SH-SY5Y (cell line): ENCODE data around the gene DRD3.

Experiments
- GATA2 ChIP-seq: IDR thresholded peaks from 2 replicates; pipeline ENCODE4 v1.6.1; 2011; ENCODE audit warnings: mild to moderate bottlenecking, low read depth, low read length
- GATA3 ChIP-seq: IDR thresholded peaks from 2 replicates; pipeline ENCODE4 v1.6.1; 2011; ENCODE audit warnings: low read depth, mild to moderate bottlenecking, low read length, moderate library complexity

DNA sequence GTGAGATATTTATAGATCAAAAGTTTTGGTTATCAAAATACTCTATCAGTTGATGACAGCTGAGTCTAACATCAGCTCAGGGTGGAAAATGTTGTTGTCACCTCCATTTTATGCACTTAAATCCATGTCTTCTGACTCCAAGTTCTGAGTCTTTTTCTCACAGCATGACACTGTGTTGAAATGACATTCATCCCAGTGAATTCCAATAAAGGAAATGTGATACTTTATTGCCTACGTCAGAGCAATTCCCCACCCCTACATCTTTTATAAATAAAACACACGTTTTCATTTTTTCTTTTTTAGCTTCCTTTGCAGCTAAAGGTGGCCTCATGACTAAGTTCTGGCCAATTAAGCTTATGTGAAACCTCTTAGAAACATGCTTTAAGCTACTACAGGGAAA is 10.7 kb downstream of the DRD3 start:
- TF ChIP-seq GATA2 (no peak), GATA3 (no peak)
